ENCODE measurements around the gene DRAXIN.

Gene DRAXIN

GRCh38 chr1:11735854-11736745 is 44.6 kb downstream of the DRAXIN start, which contains the start of gene AGTRAP:
Gene AGTRAP, plus strand, starts transcription at chr1:11736136. Its CDS starts 73 bp downstream, at chr1:11736209.
- in situ Hi-C loops (cut with MboI; ENCODE audit: low sequenced_read_pairs): no loop called here

DNA sequence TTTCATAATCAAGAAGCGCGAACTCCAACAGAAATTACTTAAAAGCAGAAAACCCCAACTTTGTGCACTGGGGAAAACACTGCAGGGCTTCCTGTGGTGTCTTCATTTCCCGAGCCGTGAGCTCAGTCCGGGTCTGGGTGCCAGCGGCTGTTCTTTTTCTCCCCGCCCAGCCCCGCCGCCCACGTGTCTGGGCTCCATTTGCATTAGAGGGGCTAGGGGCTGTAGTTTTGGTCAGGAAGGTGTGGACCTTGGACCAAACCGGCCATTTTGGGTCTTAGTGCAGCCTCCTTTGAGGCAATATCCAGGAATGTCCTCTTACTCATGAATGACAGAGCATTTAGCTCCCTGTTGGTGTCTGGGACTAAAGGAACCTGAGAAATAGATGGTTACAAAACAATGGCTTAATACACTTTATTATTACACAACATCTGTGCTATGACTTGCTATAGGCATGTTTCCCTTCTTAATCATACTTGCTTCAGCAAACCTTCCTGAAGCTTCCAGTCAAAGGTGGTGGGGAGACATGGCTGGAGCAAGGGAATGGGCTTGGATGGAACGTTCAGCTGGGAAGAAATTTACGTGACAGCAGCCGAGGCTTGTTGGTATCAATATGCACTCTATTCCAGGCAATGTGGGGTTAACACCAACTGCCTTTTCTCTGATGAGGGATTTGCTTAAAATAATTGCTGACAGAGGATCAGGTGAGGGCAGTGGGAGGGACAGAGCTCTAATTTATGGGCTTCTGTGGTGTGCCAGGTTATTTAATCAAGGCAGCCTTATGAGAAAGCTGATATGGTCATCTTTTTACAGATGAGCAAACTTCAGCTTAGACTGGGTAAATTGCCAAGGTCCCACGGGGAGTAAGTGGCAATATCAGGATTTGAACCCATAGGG is 45.5 kb downstream of the DRAXIN start:
- in situ Hi-C loops (cut with MboI; ENCODE audit: low sequenced_read_pairs): no loop called here

- in situ Hi-C loops (cut with MboI; ENCODE audit: low sequenced_read_pairs): no loop called here
These were observed 46.6 kb downstream of the DRAXIN start for GRCh38 chr1:11738096-11738495.

GRCh38 chr1:11738783-11739182 is 47.3 kb downstream of the DRAXIN start:
- in situ Hi-C loops (cut with MboI; ENCODE audit: low sequenced_read_pairs): no loop called here

DNA sequence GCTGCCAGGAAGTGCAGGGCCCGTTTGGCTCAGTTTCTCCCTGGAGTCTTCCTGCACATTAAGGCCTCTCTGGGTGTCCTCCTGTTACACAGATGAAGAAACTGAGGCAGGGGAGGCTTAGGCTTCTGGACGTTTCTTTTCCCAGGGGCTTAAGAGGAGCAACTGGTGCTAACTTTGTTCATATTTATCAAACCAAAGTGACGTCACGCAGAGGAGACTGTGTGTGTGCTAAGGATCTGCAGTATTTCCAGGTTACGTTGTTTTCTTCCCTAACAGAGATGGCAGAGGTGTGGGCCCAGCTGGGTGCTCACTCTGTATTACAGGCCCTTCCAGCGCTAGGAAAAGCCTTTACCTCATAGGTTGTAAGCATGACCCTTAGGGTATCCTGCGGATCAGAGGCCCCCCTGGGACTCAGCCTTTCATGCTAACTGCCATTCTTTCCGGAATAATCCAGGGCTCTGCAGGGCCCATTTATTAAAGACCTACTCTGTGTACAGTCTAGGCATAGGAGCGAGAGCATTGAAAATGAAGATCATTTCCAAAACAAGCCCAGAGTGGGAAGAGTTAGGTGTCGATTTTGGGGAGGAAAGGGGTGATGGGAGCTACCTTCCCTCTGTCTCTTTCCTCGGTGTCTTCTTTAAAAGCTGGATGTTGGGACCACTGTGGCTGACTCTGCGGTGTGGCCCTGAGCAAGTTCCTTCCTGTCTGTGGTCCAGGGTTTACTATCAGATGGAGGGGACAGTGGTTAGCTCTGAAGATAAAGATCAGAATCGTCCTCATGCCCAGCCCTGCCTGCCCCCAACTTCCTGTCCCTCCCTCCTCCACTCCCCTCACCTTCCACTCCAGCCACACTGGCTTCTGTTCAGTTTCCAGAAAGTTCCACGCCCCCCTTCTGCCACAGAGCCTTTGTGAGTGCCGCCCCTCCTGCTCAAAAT is 49.0 kb downstream of the DRAXIN start:
- in situ Hi-C loops (cut with MboI; ENCODE audit: low sequenced_read_pairs): no loop called here

DNA sequence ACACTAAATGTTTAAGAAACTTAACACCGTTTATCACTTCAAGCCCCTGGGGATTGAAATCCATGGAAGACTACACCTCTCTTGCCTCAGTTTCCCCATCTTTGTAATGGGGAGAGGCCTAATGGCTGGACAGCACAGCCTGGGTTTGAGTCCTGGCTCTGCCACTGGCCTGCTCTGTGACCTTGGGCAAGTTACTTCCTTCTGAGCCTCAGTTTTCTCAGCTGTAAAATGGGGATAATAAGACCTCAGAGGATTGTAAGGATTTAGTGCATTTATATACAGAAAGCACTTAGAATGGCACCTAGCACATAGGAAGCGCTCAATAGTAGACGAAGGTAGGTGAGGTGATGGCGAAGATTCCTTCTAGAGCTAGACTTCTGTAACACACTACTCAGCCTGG is 50.0 kb downstream of the DRAXIN start:
- in situ Hi-C loops (cut with MboI; ENCODE audit: low sequenced_read_pairs): no loop called here

DNA sequence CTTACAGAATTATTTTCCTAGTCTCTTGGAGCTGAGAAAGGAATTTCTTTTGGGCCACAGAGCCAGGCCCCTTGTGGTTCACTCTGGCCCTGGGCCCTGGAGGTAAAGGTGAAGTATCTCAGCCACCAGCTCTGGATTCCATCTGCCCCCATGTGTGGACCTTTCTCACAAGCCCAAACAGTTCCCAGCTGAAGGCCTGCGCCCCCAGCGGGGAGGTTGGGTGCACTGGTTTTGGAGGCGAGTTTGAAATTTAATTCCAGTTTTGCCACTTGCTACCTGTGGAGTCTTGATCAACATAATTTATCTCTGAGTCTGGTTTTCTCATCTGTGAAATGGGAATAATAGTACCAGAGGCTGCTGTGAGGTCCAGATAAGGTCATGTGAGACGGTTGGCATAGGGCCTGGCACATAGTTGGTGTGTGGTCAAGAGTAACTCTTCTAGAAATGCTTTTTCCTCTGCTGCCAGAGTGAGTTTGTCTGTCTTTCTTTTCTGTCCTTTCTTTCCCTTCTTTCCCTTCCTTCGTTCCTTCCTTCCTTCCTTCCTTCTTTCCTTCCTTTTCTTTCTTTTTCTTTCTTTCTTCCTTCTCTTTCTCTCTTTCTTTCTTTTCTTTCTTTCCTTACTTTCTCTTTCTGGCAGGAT is 50.5 kb downstream of the DRAXIN start:
- in situ Hi-C loops (cut with MboI; ENCODE audit: low sequenced_read_pairs): no loop called here

DNA sequence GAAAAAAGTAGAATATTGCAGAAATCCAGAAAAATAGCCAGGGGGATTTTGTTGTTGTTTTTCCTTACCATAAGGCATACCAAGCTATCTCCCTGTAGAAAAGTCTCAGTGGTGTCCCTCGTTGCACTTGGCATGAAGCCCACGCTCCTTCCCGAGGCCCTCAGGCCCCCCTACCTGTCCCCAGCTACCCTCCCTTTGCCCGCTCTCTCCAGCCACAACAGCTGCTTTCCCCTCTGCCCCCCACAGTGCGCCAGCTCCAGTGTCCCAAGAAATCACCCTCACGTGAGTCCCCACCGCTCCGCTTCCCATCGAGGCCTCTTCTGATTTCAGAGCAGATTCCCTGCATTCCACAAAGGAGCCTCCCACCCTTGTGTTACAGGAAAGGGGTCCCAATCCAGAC is 52.8 kb downstream of the DRAXIN start:
- in situ Hi-C loops (cut with MboI; ENCODE audit: low sequenced_read_pairs): no loop called here

- in situ Hi-C loops (cut with MboI; ENCODE audit: low sequenced_read_pairs): no loop called here
These were observed 54.6 kb downstream of the DRAXIN start for GRCh38 chr1:11746092-11746491.

- in situ Hi-C loops (cut with MboI; ENCODE audit: low sequenced_read_pairs): no loop called here
These were observed 55.4 kb downstream of the DRAXIN start for GRCh38 chr1:11746795-11747487.

GRCh38 chr1:11748294-11749202 is 57.0 kb downstream of the DRAXIN start:
- in situ Hi-C loops (cut with MboI; ENCODE audit: low sequenced_read_pairs): no loop called here

- in situ Hi-C loops (cut with MboI; ENCODE audit: low sequenced_read_pairs): no loop called here
These were observed 57.7 kb downstream of the DRAXIN start for GRCh38 chr1:11749203-11749689.

- in situ Hi-C loops (cut with MboI; ENCODE audit: low sequenced_read_pairs): no loop called here
These were observed 58.5 kb downstream of the DRAXIN start for GRCh38 chr1:11749996-11750395.

DNA sequence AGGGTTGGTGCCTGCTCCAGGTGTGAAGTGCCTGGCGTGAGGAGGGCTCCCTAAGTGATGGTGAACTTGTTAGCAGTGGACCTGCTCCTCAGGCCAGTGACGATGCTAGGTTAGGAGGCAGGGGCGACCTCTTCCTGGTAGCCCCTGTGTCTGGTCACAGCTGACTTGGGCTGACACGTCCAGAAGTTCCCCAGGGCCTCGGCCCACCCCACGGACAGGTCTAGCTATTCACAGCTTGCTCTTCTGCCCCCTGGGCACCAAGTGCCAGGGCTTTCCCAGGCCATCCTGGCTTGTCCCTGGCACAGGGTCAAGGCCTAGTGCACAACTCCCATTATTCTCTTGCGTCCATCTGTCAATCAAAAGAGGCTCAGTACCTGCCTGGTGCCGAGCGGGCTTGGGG is 59.6 kb downstream of the DRAXIN start:
- in situ Hi-C loops (cut with MboI; ENCODE audit: low sequenced_read_pairs): no loop called here

- in situ Hi-C loops (cut with MboI; ENCODE audit: low sequenced_read_pairs): no loop called here
These were observed 61.0 kb downstream of the DRAXIN start for GRCh38 chr1:11752359-11753088.

DNA sequence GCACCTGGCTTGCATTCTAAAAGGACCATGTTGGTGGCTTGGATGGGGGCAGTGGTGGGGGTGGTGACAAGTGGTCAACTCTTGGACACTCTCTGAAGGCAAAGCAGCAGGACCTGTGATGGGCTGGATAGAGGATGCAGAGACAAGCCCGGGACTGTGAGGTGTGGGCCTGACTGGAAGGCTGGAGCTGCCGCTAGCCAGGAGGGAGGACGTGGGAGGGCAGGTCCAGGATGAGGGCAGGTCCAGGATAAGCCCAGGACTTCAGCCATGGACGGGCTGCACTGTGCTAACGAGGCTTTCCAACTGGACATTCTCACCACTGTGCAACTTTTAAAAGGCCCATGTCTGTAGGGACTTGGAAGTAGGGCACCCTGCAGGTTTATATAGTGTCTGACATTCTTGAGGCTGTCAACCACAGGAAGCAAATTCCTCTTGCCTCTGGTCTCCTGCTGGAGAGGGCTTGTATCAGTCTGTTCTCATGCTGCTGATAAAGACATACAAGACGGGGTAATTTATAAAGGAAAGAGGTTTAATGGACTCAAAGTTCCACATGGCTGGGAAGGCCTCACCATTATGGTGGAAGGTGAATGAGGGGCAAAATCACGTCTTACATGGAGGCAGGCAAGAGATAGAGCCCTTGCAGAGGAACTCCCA is 62.2 kb downstream of the DRAXIN start:
- in situ Hi-C loops (cut with MboI; ENCODE audit: low sequenced_read_pairs): no loop called here

- in situ Hi-C loops (cut with MboI; ENCODE audit: low sequenced_read_pairs): no loop called here
These were observed 65.5 kb downstream of the DRAXIN start for GRCh38 chr1:11757047-11757446.

Measured in hTERT RPE-1 (cell line).